GM20000 (cell line): ENCODE data around the gene KPNA6.
"Not testable (repeated sequence)": the region's sequence is repeated elsewhere in the genome, so short reads cannot be mapped to it uniquely, and the experiment has no call there.

Experiments used
- DNase-seq: peaks from one replicate; pipeline ENCODE4 v3.0.0; 2012; ENCODE audit warnings: low spot score
- TF ChIP-seq, protein P1 (sequence below): IDR thresholded peaks from 2 replicates; pipeline ENCODE4 v1.5.1; 2012; ENCODE audit warnings: mild to moderate bottlenecking, control low read depth; ENCODE audit errors: extremely low read depth, missing control alignments

The KPNA6 gene

GRCh38 chr1:32137111-32137510 is 29.3 kb downstream of the KPNA6 start:
- DNase-seq, result no peak
- TF ChIP-seq, protein P1, sequence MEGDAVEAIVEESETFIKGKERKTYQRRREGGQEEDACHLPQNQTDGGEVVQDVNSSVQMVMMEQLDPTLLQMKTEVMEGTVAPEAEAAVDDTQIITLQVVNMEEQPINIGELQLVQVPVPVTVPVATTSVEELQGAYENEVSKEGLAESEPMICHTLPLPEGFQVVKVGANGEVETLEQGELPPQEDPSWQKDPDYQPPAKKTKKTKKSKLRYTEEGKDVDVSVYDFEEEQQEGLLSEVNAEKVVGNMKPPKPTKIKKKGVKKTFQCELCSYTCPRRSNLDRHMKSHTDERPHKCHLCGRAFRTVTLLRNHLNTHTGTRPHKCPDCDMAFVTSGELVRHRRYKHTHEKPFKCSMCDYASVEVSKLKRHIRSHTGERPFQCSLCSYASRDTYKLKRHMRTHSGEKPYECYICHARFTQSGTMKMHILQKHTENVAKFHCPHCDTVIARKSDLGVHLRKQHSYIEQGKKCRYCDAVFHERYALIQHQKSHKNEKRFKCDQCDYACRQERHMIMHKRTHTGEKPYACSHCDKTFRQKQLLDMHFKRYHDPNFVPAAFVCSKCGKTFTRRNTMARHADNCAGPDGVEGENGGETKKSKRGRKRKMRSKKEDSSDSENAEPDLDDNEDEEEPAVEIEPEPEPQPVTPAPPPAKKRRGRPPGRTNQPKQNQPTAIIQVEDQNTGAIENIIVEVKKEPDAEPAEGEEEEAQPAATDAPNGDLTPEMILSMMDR, result no peak

- TF ChIP-seq, protein P1, result no peak
- no peak for DNase-seq
Measured at GRCh38 chr1:32138965-32139364, 31.1 kb downstream of the KPNA6 start.

DNA sequence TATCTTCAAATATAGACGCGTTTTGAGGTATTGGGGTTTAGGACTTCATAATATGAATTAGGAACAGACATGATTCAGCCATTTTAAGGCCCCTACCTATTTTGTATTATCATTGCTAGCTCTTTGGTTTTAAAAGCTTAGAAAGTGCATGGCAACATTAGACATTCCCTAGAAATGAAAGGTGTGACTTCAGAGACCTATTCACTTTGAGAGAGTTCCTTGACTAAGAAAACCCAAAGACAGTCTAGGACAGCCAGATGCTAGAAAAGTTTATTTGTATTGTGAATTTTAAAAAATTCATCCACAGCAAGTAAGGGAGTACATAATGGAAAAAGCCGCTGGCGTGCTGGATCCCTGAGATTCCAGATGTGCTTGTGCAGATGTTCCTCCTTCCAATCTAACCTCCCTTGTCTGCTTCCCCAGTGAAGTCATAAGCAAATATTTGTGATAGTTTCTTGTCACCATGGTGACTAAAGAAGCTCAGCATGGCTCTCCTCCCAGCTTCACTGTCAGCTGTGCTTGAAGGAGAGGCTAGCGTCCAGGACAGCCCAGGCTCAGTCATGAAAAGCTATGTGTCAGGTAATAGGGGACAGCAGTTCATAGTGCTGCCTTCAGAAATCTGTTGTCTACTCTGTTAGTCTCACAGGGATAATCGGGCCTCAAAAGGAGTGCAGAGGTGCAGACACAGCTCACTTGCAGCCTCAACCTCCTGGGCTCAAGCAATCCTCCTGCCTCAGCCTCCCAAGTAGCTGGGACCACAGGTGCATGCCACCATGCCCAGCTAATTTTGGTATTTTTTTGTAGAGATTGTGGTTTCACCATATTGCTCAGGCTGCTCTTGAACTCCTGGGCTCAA is 34.8 kb downstream of the KPNA6 start:
- no peak for DNase-seq
- TF ChIP-seq, protein P1, result no peak

DNA sequence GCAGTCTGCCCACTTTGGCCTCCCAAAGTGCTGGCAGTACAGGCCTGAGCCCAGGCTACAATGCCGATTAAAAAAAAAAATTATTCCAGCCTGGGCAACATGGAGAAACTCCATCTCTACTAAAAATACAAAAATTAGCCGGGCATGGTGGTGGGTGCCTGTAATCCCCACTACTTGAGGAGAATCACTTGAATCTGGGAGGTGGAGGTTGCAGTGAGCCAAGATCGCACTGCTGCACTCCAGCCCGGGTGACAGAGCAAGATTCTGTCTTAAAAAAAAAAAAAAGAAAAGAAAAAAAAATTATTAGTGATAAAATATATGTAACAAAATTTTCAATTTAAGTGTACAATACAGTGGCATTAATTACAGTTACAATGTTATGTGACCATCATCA is 35.4 kb downstream of the KPNA6 start:
- DNase-seq, result not testable (repeated sequence)

GRCh38 chr1:32144033-32144432 is 36.2 kb downstream of the KPNA6 start:
- TF ChIP-seq, protein P1, result no peak
- DNase-seq, result no peak

DNA sequence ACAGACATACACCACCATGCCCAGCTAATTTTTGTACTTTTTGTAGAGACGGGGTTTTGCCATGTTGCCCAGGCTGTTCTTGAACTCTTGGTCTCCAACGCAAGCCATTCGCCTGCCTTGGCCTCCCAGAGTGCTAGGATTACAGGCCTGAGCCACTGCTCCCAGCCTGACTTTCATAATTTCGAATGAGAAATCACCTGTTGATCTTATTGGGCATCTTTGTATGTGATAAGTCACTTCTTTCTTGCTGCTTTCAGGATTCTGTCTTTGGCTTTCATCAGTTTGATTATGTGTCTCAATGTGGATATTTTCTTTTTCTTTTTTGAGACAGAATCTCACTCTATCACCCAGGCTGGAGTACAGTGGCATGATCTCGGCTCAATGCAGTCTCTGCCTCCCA is 39.9 kb downstream of the KPNA6 start:
- not testable (repeated sequence) for DNase-seq

DNA sequence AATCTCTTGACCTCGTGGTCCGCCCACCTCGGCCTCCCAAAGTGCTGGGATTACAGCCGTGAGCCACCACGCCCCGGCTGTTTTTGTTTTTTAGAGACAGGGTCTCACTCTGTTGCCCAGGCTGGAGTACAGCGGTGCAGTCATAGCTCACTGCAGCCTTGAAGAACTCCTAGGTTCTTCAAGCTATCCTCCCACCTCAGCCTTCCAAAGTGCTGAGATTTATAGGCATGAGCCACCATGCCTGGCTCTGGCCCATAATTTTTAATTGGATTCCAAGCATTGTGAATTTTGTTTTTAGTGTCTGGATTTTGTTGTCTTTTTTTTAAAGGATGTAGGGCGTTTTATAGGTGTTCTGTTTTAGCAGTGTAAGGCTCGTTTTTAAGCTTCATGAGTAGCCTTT is 43.0 kb downstream of the KPNA6 start:
- no peak for DNase-seq

GRCh38 chr1:32151319-32151787 is 43.5 kb downstream of the KPNA6 start:
- TF ChIP-seq, protein P1, result no peak
- DNase-seq, result no peak

More for the DNA sequence above, 43.0 kb downstream of the KPNA6 start:
- TF ChIP-seq, protein P1, result no peak
